B cell (primary cell): ENCODE data around the gene ZNF516. TPM values are rescaled to one million over a fixed set of nuclear protein-coding genes. Genes with fewer than 3 reads are reported as not detected.

Experiments
- ATAC-seq: fragments of 200-7000 bp; cut with Tn5 transposase; one replicate; pipeline ENCODE4 v1.10.0; 2021; ENCODE audit warnings: low read depth, mild to moderate bottlenecking, moderate number of reproducible peaks, moderate library complexity
- CTCF ChIA-PET: fragments of 350-600 bp; sonication (Branson Sonifier 250); formaldehyde crosslinking; loops from one replicate; lab custom pipeline; 2021; ENCODE audit warnings: antibody characterized with exemption, inconsistent platforms; lab: Charles Lee
- POLR2A ChIA-PET: fragments of 350-600 bp; sonication (Branson Sonifier 250); formaldehyde crosslinking; loops from one replicate; lab custom pipeline; 2021; ENCODE audit warnings: antibody characterized with exemption; lab: Charles Lee
- DNase-seq: peaks from one replicate; pipeline ENCODE4 v3.0.0; 2013
- H2AFZ ChIP-seq: 2 replicates; pipeline ENCODE4 v1.6.1; 2012; ENCODE audit warnings: mild to moderate bottlenecking, low read depth, low read length; ENCODE audit not compliant: insufficient read depth, poor library complexity, severe bottlenecking
- H3K27ac ChIP-seq, 2 donors: 1 replicate in 1 of 2; 2 replicates in 1 of 2; pipeline ENCODE4 v1.5.1; 2012 to 2013; ENCODE audit warnings: low read length in 2 of 2, mild to moderate bottlenecking in 2 of 2, moderate library complexity in 1 of 2
- H3K27me3 ChIP-seq, 4 experiments: fragments of 200-600 bp in 1 of 4; sonication (generic) in 1 of 4; replicated peaks in 1 of 4; 1 replicate in 2 of 4; 2 replicates in 2 of 4; pipeline versions ENCODE4 v1.6.1 to v1.7.0; 2013 to 2016; ENCODE audit warnings: low read length in 3 of 4, mild to moderate bottlenecking in 2 of 4, mixed read lengths in 1 of 4, moderate library complexity in 1 of 4; ENCODE audit not compliant: insufficient read depth in 4 of 4, control insufficient read depth in 3 of 4; ENCODE audit errors: control extremely low read depth in 1 of 4
- H3K36me3 ChIP-seq, 2 experiments: replicated peaks in 1 of 2; 1 replicate in 1 of 2; 2 replicates in 1 of 2; pipeline versions ENCODE4 v1.6.1 to v1.7.1; 2013; ENCODE audit warnings: low read length in 1 of 2; ENCODE audit not compliant: insufficient read depth in 2 of 2, control insufficient read depth in 1 of 2; ENCODE audit errors: control extremely low read depth in 1 of 2, extremely low read depth in 1 of 2
- H3K4me1 ChIP-seq, 2 donors: fragments of 200-600 bp in 1 of 2; sonication (generic) in 1 of 2; 1 replicate in 1 of 2; 2 replicates in 1 of 2; pipeline versions ENCODE4 v1.5.1 to v1.6.1; 2013 to 2017; ENCODE audit warnings: low read length in 2 of 2; ENCODE audit not compliant: control insufficient read depth in 2 of 2, insufficient read depth in 2 of 2
- H3K4me2 ChIP-seq: replicated peaks from 2 replicates; pipeline ENCODE3; 2012; ENCODE audit warnings: mild to moderate bottlenecking, low read depth, low read length; ENCODE audit not compliant: poor library complexity, severe bottlenecking
- H3K4me3 ChIP-seq, 5 experiments: fragments of 200-600 bp in 1 of 5; sonication (generic) in 1 of 5; 1 replicate in 3 of 5; 2 replicates in 2 of 5; pipeline versions ENCODE4 v1.5.1 to v1.7.0; 2011 to 2016; ENCODE audit warnings: low read length in 4 of 5, mild to moderate bottlenecking in 4 of 5, low read depth in 2 of 5, control low read depth in 1 of 5, moderate library complexity in 1 of 5; ENCODE audit not compliant: insufficient read depth in 1 of 5; ENCODE audit errors: control extremely low read depth in 1 of 5, extremely low read depth in 1 of 5
- H3K79me2 ChIP-seq: fragments of 200-600 bp; sonication (generic); one replicate; pipeline ENCODE4 v1.6.0; 2016; ENCODE audit warnings: low read length; ENCODE audit not compliant: control insufficient read depth, insufficient read depth
- H3K9ac ChIP-seq: fragments of 200-600 bp; sonication (generic); 2 replicates; pipeline ENCODE4 v1.6.1; 2017; ENCODE audit warnings: mild to moderate bottlenecking, low read length, moderate library complexity
- H3K9me3 ChIP-seq, 3 donors: one replicate each; pipeline versions ENCODE4 v1.6.1 to v1.7.1; 2013; ENCODE audit warnings: low read length in 2 of 3; ENCODE audit not compliant: control insufficient read depth in 2 of 3, insufficient read depth in 1 of 3; ENCODE audit errors: control extremely low read depth in 1 of 3
- H4K20me1 ChIP-seq: 2 replicates; pipeline ENCODE4 v1.6.0; 2012; ENCODE audit warnings: mild to moderate bottlenecking, low read length; ENCODE audit not compliant: insufficient read depth, control insufficient read depth, poor library complexity, severe bottlenecking
- H3K27ac Mint-ChIP-seq: one replicate; pipeline ENCODE4 v1.8.0; 2021; ENCODE audit warnings: mixed read lengths
- H3K27me3 Mint-ChIP-seq: one replicate; pipeline ENCODE4 v1.8.0; 2021; ENCODE audit warnings: mixed read lengths
- H3K4me1 Mint-ChIP-seq: one replicate; pipeline ENCODE4 v1.8.0; 2021; ENCODE audit warnings: mixed read lengths
- H3K4me3 Mint-ChIP-seq: one replicate; pipeline ENCODE4 v1.8.0; 2021; ENCODE audit warnings: mixed read lengths
- H3K9me3 Mint-ChIP-seq: one replicate; pipeline ENCODE4 v1.8.0; 2022; ENCODE audit warnings: mixed read lengths; ENCODE audit not compliant: insufficient read depth
- CTCF ChIP-seq: fragments of 200-600 bp; IDR thresholded peaks from one replicate; pipeline ENCODE4 v1.8.0; 2022; ENCODE audit warnings: antibody characterized with exemption, mild to moderate bottlenecking
- EZH2 ChIP-seq: IDR thresholded peaks from 2 replicates; pipeline ENCODE4 v1.6.1; 2012; ENCODE audit warnings: borderline replicate concordance, low read depth, mild to moderate bottlenecking, moderate library complexity, low read length; ENCODE audit not compliant: insufficient read depth, poor library complexity, severe bottlenecking
- WGBS: methylation state at CpG from one replicate; pipeline ENCODE4 v1.1.5; 2013; ENCODE audit warnings: missing lambda C conversion rate; ENCODE audit not compliant: insufficient coverage; 5-methylcytosine and 5-hydroxymethylcytosine counted together
- intact Hi-C: fragments of 100-400 bp; cut with micrococcal nuclease; formaldehyde crosslinking; loops from one replicate; pipeline ENCODE4 v1.10.0; 2022
- polyA plus RNA-seq: library from polyadenylated mRNA; depleted of rRNA; stranded (reverse); fragments of >200 nt; gene quantifications from 2 replicates; pipeline ENCODE4 v1.2.3, GENCODE V29; 2012
- total RNA-seq, 2 donors: library from RNA; stranded (reverse); fragments of 120-200 nt in 1 of 2; gene quantifications; 1 replicate in 1 of 2; 2 replicates in 1 of 2; pipeline versions ENCODE4 v1.2.3 to v1.2.4, GENCODE V29; 2013 to 2022

ZNF516 gene
- total and polyA plus RNA-seq, 2 donors (not counting 1 experiment from before 2014, with no cell fraction given) = 6.7 to 27.1 TPM

GRCh38 chr18:76463358-76463757, 31.7 kb downstream of the ZNF516 start:
- H3K9me3 ChIP-seq = no peaks in the 10 kb centered on the region
- H3K27ac Mint-ChIP-seq = no peak overlapping the region
- H3K4me1 Mint-ChIP-seq = peaks cover 17% of the 10 kb centered on the region
- peaks cover 64% of the 10 kb centered on the region for H4K20me1 ChIP-seq
- no peak overlapping the region for H3K9ac ChIP-seq
- H3K36me3 ChIP-seq = peaks cover 0 to 6% of the 10 kb centered on the region in 2 experiments
- TF ChIP-seq EZH2 = no peak
- TF ChIP-seq CTCF = no peak
- POLR2A ChIA-PET = no interaction called here
- DNase-seq = no peak
- H3K27me3 Mint-ChIP-seq = no peaks in the 10 kb centered on the region
- H3K4me1 ChIP-seq = peaks cover 12 to 16% of the 10 kb centered on the region in 2 donors
- intact Hi-C loops = no loop called here
- H3K4me3 ChIP-seq = no peak overlapping the region
- no peak for ATAC-seq
- no peaks in the 10 kb centered on the region for H3K9me3 Mint-ChIP-seq
- H3K27ac ChIP-seq = no peak overlapping the region
- H3K27me3 ChIP-seq = no peaks in the 10 kb centered on the region
- no peak overlapping the region for H3K4me3 Mint-ChIP-seq
- peaks cover 61% of the 10 kb centered on the region for H3K79me2 ChIP-seq
- no peak overlapping the region for H2AFZ ChIP-seq
- WGBS = 95% methylated on average over 18 of the region's 18 CpGs
- H3K4me2 ChIP-seq = no peak overlapping the region
- CTCF ChIA-PET = no interaction called here

GRCh38 chr18:76462326-76462694, 32.7 kb downstream of the ZNF516 start:
- no peak for DNase-seq
- intact Hi-C loops = no loop called here
- H3K9ac ChIP-seq = no peak overlapping the region
- peaks cover 63% of the 10 kb centered on the region for H4K20me1 ChIP-seq
- H3K9me3 ChIP-seq = no peaks in the 10 kb centered on the region
- H3K27ac ChIP-seq = no peak overlapping the region
- Mint-ChIP-seq H3K4me3 (no peak overlapping the region), H3K27ac (no peak overlapping the region), H3K27me3 (no peaks in the 10 kb centered on the region), H3K9me3 (no peaks in the 10 kb centered on the region), H3K4me1 (peaks cover 10% of the 10 kb centered on the region)
- H3K4me1 ChIP-seq = peaks cover 1 to 5% of the 10 kb centered on the region in 2 donors
- 92% methylated on average over 12 of the region's 12 CpGs for WGBS
- no peaks in the 10 kb centered on the region for H3K27me3 ChIP-seq
- H3K4me2 ChIP-seq = no peak overlapping the region
- no peak overlapping the region for H3K4me3 ChIP-seq
- ChIA-PET CTCF (no interaction called here), POLR2A (no interaction called here)
- H2AFZ ChIP-seq = no peak overlapping the region
- H3K79me2 ChIP-seq = peaks cover 58% of the 10 kb centered on the region
- no peak for ATAC-seq
- TF ChIP-seq CTCF = no peak
- TF ChIP-seq EZH2 = no peak
- H3K36me3 ChIP-seq = peaks cover 0 to 6% of the 10 kb centered on the region in 2 experiments
